Activated CD8-positive, alpha-beta memory T cell treated with anti-CD3 and anti-CD28 coated beads, Interleukin-2, amount 10 ng/mL, durations not matched to agents 7 days and 5 days (primary cell): Measurements from ENCODE around the gene RXRA. TPM values are rescaled to one million over a fixed set of nuclear protein-coding genes. Genes with fewer than 3 reads are reported as not detected.
"Not testable (repeated sequence)": the region's sequence is repeated elsewhere in the genome, so short reads cannot be mapped to it uniquely, and the experiment has no call there.

Source experiments
- ATAC-seq: fragments of 150-1000 bp; cut with Tn5 transposase; one replicate; pipeline ENCODE4 v1.10.0; 2021; ENCODE audit warnings: moderate library complexity
- CTCF ChIA-PET: fragments of 350-600 bp; sonication (Branson Sonifier 250); formaldehyde crosslinking; loops from one replicate; lab custom pipeline; 2021; ENCODE audit warnings: antibody characterized with exemption; lab: Charles Lee
- DNase-seq: peaks from one replicate; pipeline ENCODE4 v3.0.0-alpha.2; 2020
- H3K27ac Mint-ChIP-seq: one replicate; pipeline ENCODE4 v1.8.0; 2021; ENCODE audit warnings: mild to moderate bottlenecking, mixed read lengths
- H3K27me3 Mint-ChIP-seq: one replicate; pipeline ENCODE4 v1.8.0; 2021; ENCODE audit warnings: mixed read lengths
- H3K36me3 Mint-ChIP-seq: one replicate; pipeline ENCODE4 v1.8.0; 2021; ENCODE audit warnings: mild to moderate bottlenecking, mixed read lengths
- H3K4me1 Mint-ChIP-seq: one replicate; pipeline ENCODE4 v1.8.0; 2021; ENCODE audit warnings: mixed read lengths
- H3K4me3 Mint-ChIP-seq: one replicate; pipeline ENCODE4 v1.8.0; 2021; ENCODE audit warnings: mild to moderate bottlenecking, moderate library complexity, mixed read lengths
- H3K9me3 Mint-ChIP-seq: one replicate; pipeline ENCODE4 v1.8.0; 2022; ENCODE audit warnings: low read depth, mixed read lengths
- total RNA-seq, 2 experiments: library from RNA; stranded (reverse); gene quantifications; one replicate each; pipeline ENCODE4 v1.2.3, GENCODE V29; 2021

The RXRA gene
- total RNA-seq, 2 experiments from 2014 or later = 0.91 to 1.5 TPM

- no peaks in the 10 kb centered on the region for H3K4me1 Mint-ChIP-seq
- ATAC-seq (no peak), DNase-seq (no peak)
- H3K27me3 Mint-ChIP-seq = peaks cover 30% of the 10 kb centered on the region
- CTCF ChIA-PET = no interaction called here
- H3K4me3 Mint-ChIP-seq = no peak overlapping the region
- peaks cover 3% of the 10 kb centered on the region for H3K9me3 Mint-ChIP-seq
- H3K36me3 Mint-ChIP-seq = no peaks in the 10 kb centered on the region
- H3K27ac Mint-ChIP-seq = no peak overlapping the region
Observed at GRCh38 chr9:134307674-134308638, 18.3 kb upstream of the RXRA start.

GRCh38 chr9:134308639-134309220 is 17.5 kb upstream of the RXRA start:
- H3K27ac Mint-ChIP-seq, CTCF ChIA-PET: not testable (repeated sequence)

GRCh38 chr9:134313470-134313869 is 12.8 kb upstream of the RXRA start:
- CTCF ChIA-PET = no interaction called here

More at GRCh38 chr9:134308639-134309220, 17.5 kb upstream of the RXRA start:
- peaks cover 37% of the 10 kb centered on the region for H3K27me3 Mint-ChIP-seq
- not testable (repeated sequence) for H3K4me3 Mint-ChIP-seq, ATAC-seq, DNase-seq, H3K36me3 Mint-ChIP-seq, H3K9me3 Mint-ChIP-seq, H3K4me1 Mint-ChIP-seq

GRCh38 chr9:134314039-134314949 is 12.0 kb upstream of the RXRA start:
- DNase-seq (no peak), ATAC-seq (no peak)
- H3K9me3 Mint-ChIP-seq = peaks cover 3% of the 10 kb centered on the region
- no peaks in the 10 kb centered on the region for H3K4me1 Mint-ChIP-seq
- H3K27ac Mint-ChIP-seq = no peak overlapping the region
- CTCF ChIA-PET = no interaction called here
- H3K4me3 Mint-ChIP-seq = no peak overlapping the region
- peaks cover 38% of the 10 kb centered on the region for H3K27me3 Mint-ChIP-seq
- H3K36me3 Mint-ChIP-seq = no peaks in the 10 kb centered on the region

More at GRCh38 chr9:134313470-134313869, 12.8 kb upstream of the RXRA start:
- no peak overlapping the region for H3K4me3 Mint-ChIP-seq
- no peaks in the 10 kb centered on the region for H3K4me1 Mint-ChIP-seq
- no peak for DNase-seq
- no peaks in the 10 kb centered on the region for H3K36me3 Mint-ChIP-seq
- H3K27ac Mint-ChIP-seq = no peak overlapping the region
- no peak for ATAC-seq
- peaks cover 38% of the 10 kb centered on the region for H3K27me3 Mint-ChIP-seq
- peaks cover 3% of the 10 kb centered on the region for H3K9me3 Mint-ChIP-seq

- no peaks in the 10 kb centered on the region for H3K4me1 Mint-ChIP-seq
- ATAC-seq (no peak), DNase-seq (no peak)
- CTCF ChIA-PET = no interaction called here
- H3K27me3 Mint-ChIP-seq = peaks cover 33% of the 10 kb centered on the region
- H3K9me3 Mint-ChIP-seq = peaks cover 3% of the 10 kb centered on the region
- H3K27ac Mint-ChIP-seq = no peak overlapping the region
- H3K36me3 Mint-ChIP-seq = no peaks in the 10 kb centered on the region
- H3K4me3 Mint-ChIP-seq = no peak overlapping the region
Observed at GRCh38 chr9:134314950-134315715, 11.1 kb upstream of the RXRA start.

- Mint-ChIP-seq H3K36me3 (no peaks in the 10 kb centered on the region), H3K27ac (no peak overlapping the region), H3K4me1 (no peaks in the 10 kb centered on the region), H3K27me3 (peaks cover 27% of the 10 kb centered on the region), H3K9me3 (peaks cover 3% of the 10 kb centered on the region), H3K4me3 (no peak overlapping the region)
- no peak for DNase-seq
- no peak for ATAC-seq
- CTCF ChIA-PET = no interaction called here
Observed at GRCh38 chr9:134315716-134316448, 10.4 kb upstream of the RXRA start.

GRCh38 chr9:134316449-134317160 is 9.7 kb upstream of the RXRA start:
- no peaks in the 10 kb centered on the region for H3K36me3 Mint-ChIP-seq
- DNase-seq (no peak), ATAC-seq (no peak)
- H3K9me3 Mint-ChIP-seq = peaks cover 2% of the 10 kb centered on the region
- CTCF ChIA-PET = no interaction called here
- H3K27me3 Mint-ChIP-seq = peaks cover 23% of the 10 kb centered on the region
- H3K4me1 Mint-ChIP-seq = no peaks in the 10 kb centered on the region
- H3K4me3 Mint-ChIP-seq = no peak overlapping the region
- no peak overlapping the region for H3K27ac Mint-ChIP-seq

- H3K4me1 Mint-ChIP-seq = no peaks in the 10 kb centered on the region
- no peaks in the 10 kb centered on the region for H3K9me3 Mint-ChIP-seq
- H3K4me3 Mint-ChIP-seq = no peak overlapping the region
- ATAC-seq (no peak), DNase-seq (no peak)
- peaks cover 18% of the 10 kb centered on the region for H3K27me3 Mint-ChIP-seq
- no peak overlapping the region for H3K27ac Mint-ChIP-seq
- CTCF ChIA-PET = no interaction called here
- no peaks in the 10 kb centered on the region for H3K36me3 Mint-ChIP-seq
Observed at GRCh38 chr9:134317400-134317789, 8.9 kb upstream of the RXRA start.

GRCh38 chr9:134317790-134318414 is 8.4 kb upstream of the RXRA start:
- ATAC-seq (no peak), DNase-seq (no peak)
- CTCF ChIA-PET = no interaction called here
- Mint-ChIP-seq H3K27me3 (peaks cover 16% of the 10 kb centered on the region), H3K4me1 (no peaks in the 10 kb centered on the region), H3K9me3 (no peaks in the 10 kb centered on the region), H3K36me3 (no peaks in the 10 kb centered on the region), H3K27ac (no peak overlapping the region), H3K4me3 (no peak overlapping the region)

GRCh38 chr9:134318481-134318891 is 7.8 kb upstream of the RXRA start:
- Mint-ChIP-seq H3K4me3 (no peak overlapping the region), H3K27me3 (peaks cover 16% of the 10 kb centered on the region), H3K4me1 (no peaks in the 10 kb centered on the region), H3K27ac (no peak overlapping the region), H3K36me3 (no peaks in the 10 kb centered on the region), H3K9me3 (no peaks in the 10 kb centered on the region)
- ATAC-seq = no peak
- DNase-seq = no peak
- CTCF ChIA-PET = no interaction called here

- Mint-ChIP-seq H3K4me1 (no peaks in the 10 kb centered on the region), H3K36me3 (no peaks in the 10 kb centered on the region), H3K27me3 (peaks cover 16% of the 10 kb centered on the region), H3K9me3 (no peaks in the 10 kb centered on the region), H3K4me3 (no peak overlapping the region), H3K27ac (no peak overlapping the region)
- CTCF ChIA-PET = no interaction called here
- DNase-seq = no peak
- no peak for ATAC-seq
Observed at GRCh38 chr9:134318941-134319305, 7.3 kb upstream of the RXRA start.
